Pancreas (tissue), 10 donors: ENCODE measurements around the gene RAPGEFL1. TPM values are rescaled to one million over a fixed set of nuclear protein-coding genes. Genes with fewer than 3 reads are reported as not detected.
"Not testable (repeated sequence)": the region's sequence is repeated elsewhere in the genome, so short reads cannot be mapped to it uniquely, and the experiment has no call there.

Source experiments
- ATAC-seq, 4 donors: fragments of 200-7000 bp; cut with Tn5 transposase; one replicate each; pipeline versions ENCODE4 v1.8.0 to v1.9.1; 2020; ENCODE audit warnings: mild to moderate bottlenecking in 4 of 4, moderate library complexity in 4 of 4
- DNase-seq, 6 donors: peaks; one replicate each; pipeline ENCODE4 v3.0.0-alpha.2; 2020
- FAIRE-seq: peaks from 2 replicates; lab custom pipeline; 2012; peaks lifted over from hg19 to GRCh38; lab: Jason Lieb, UNC
- H3K27ac ChIP-seq, 4 donors: fragments of 200-600 bp; sonication (generic); 1 replicate in 3 of 4; 2 replicates in 1 of 4; pipeline versions ENCODE4 v1.5.0 to v1.8.0; 2020
- H3K27me3 ChIP-seq, 4 donors: fragments of 200-600 bp; one replicate each; pipeline ENCODE4 v1.8.0; 2021
- H3K36me3 ChIP-seq, 3 donors: fragments of 200-600 bp; sonication (generic) in 1 of 3; one replicate each; pipeline versions ENCODE4 v1.5.0 to v1.8.0; 2020 to 2021
- H3K4me1 ChIP-seq, 3 donors: fragments of 200-600 bp; one replicate each; pipeline ENCODE4 v1.8.0; 2021
- H3K4me3 ChIP-seq, 4 donors: fragments of 200-600 bp; sonication (generic) in 2 of 4; one replicate each; pipeline versions ENCODE4 v1.5.0 to v1.8.0; 2020 to 2021
- H3K9me3 ChIP-seq, 4 donors: fragments of 200-600 bp; one replicate each; pipeline ENCODE4 v1.8.0; 2021
- WGBS, 2 donors: extraction: QIAGEN DNeasy Blood & Tissue Kit; methylation state at CpG; one replicate each; pipeline ENCODE4 v1.1.7; 2013; 5-methylcytosine and 5-hydroxymethylcytosine counted together
- intact Hi-C, 3 donors: fragments of 100-400 bp; cut with DNase I; formaldehyde crosslinking; loops; one replicate each; pipeline versions ENCODE4 v1.11.1 to v1.14.2; 2022
- polyA plus RNA-seq, 2 donors: library from polyadenylated mRNA; stranded (reverse); fragments of 200-250 nt; gene quantifications; one replicate each; pipeline ENCODE4 v1.2.3, GENCODE V29; 2013
- total RNA-seq, 6 donors: library from RNA; stranded (reverse); fragmentation: NEBNext Ultra II Directional in 4 of 6; extraction: Animal tissue kit (Norgen Biotek cat#: 25700) in 4 of 6; gene quantifications; one replicate each; pipeline versions ENCODE4 v1.2.1 to v1.2.4, GENCODE V29; 2021 to 2023
- TF ChIP-seq, protein P1 (sequence below), 4 donors: fragments of 200-600 bp; sonication (generic) in 3 of 4; IDR thresholded peaks; one replicate each; pipeline versions ENCODE4 v1.5.0 to v1.8.0; 2021; ENCODE audit warnings: antibody characterized with exemption in 4 of 4
- donor health status: healthy with polysubstance abuse.
- donor health status: DM: no; HTN: no; CAD: no; lungs with moderate emphysema.
- donor health status: DM: no; HTN: no; CAD: no.
- donor health status: control.
- donor health status: control.
- donor health status: Bipolar disorder and iron deficiency.
- donor health status: DM: yes; HTN: yes; CAD: no.
- donor health status: DM: no; HTN: no; CAD: no.
- donor health status: DM: no; HTN: no; CAD: no.
- donor health status: DM: yes; HTN: yes; CAD: no.

The RAPGEFL1 gene
- total and polyA plus RNA-seq, 8 donors = 2.6 to 10.6 (median 4.4) TPM

DNA sequence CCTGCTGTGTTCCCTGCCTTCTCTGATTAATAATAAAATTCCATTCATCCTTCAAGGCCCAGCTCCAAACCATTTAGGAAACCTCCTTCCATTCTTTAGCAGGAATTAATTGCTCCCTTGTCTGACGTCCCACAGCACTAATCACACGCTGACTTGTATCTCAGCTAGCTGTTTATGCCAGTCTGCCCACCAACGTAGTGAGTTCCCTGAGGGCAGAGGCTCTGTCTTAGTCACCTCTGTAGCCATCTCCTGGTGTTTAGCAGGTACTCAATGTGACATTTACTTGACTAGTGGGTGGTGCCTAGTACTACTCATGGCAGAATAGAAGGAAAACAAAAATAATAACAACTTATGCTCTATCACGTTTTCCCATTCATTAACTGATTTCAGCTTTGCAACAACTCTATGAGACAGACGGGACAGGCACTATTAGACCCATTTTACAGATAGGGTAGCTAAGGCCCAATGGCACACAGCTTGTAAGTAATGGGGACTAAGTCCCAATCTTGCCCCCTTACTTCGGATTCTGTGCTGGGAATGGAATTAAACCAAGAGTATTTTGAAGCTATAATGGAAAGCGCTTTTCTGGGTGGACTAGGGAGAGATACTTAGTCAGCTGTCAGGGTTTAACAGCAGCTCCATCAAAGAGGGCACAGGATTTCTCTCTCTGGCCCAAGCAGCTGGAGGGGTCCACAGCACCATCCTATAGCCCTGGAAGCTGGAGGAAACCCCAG is 40.9 kb downstream of the RAPGEFL1 start:
- Histone ChIP-seq H3K27ac (peak overlapping the region in 2 of 4 donors; percentile 80 to 87), H3K36me3 (no peaks in the 10 kb centered on the region), H3K9me3 (no peaks in the 10 kb centered on the region), H3K4me3 (peak overlapping the region in 2 of 4 donors; percentile 50 to 55), H3K4me1 (peaks cover 0 to 16% (median 0%) of the 10 kb centered on the region in 3 donors), H3K27me3 (no peaks in the 10 kb centered on the region)
- DNase-seq (peak in 1 of 6 donors; percentile 3), ATAC-seq (no peak), FAIRE-seq (no peak)
- 75 to 78% methylated on average over 7 of the region's 7 CpGs for WGBS, 2 donors
- intact Hi-C loops = loop anchor here in 1 of 3 donors (5.0 kb wide), 1 partner anchor 69 kb away; the partner anchor contains the start of gene CDC6
- TF ChIP-seq, protein P1, sequence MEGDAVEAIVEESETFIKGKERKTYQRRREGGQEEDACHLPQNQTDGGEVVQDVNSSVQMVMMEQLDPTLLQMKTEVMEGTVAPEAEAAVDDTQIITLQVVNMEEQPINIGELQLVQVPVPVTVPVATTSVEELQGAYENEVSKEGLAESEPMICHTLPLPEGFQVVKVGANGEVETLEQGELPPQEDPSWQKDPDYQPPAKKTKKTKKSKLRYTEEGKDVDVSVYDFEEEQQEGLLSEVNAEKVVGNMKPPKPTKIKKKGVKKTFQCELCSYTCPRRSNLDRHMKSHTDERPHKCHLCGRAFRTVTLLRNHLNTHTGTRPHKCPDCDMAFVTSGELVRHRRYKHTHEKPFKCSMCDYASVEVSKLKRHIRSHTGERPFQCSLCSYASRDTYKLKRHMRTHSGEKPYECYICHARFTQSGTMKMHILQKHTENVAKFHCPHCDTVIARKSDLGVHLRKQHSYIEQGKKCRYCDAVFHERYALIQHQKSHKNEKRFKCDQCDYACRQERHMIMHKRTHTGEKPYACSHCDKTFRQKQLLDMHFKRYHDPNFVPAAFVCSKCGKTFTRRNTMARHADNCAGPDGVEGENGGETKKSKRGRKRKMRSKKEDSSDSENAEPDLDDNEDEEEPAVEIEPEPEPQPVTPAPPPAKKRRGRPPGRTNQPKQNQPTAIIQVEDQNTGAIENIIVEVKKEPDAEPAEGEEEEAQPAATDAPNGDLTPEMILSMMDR (IDR thresholded peaks at IDR 0.05) = no peak

DNA sequence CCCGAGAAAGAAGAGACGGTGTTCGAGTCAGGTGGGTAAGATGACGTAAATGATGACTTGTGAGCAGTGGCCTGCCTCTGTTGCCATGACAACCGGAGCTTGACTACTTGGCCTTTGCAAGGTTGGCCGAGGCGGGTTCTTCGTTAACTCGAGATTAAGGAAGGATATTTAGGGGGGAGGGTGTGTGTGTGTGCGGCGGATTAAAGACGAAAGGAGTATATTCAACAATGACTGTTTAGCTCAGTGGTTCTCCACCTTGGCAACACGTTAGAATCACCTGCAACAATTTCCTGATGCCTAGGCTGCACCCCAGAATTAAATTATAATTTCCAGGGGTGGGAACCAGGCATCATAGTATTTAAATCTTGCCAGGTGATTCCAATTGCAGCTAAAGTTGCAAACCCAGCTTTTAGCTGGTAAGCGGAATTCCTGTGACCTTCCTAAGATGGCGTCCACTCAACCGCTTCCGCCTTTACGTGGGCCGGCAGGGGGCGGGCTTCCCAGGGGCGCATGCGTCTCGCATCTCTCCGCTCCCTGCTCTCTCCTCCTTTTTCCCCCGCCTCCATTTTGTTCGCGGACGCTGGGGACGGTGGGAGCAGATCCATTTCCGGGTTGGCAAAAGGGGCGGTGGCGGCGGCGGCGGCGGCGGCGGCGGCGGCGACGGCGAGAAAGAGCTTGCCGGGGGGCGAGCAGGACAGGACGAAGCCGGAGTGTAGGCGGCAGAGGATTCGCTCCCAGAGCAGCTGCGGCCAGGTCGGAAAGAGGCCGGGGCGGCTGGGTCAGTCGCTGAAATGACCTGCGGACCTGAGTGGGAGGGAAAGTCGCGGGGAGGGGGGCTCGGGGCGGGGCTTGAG is 41.7 kb downstream of the RAPGEFL1 start, which contains the start of gene WIPF2:
Gene WIPF2 (plus strand): TSS at position 565 of the 854 bp plus-strand sequence. CDS start 37,156 bp downstream, outside the sequence.
- Histone ChIP-seq H3K27me3 (no peaks in the 10 kb centered on the region), H3K4me3 (peak within 1 kb of the TSS; percentile 50 to 63 (median 54)), H3K9me3 (no peaks in the 10 kb centered on the region), H3K4me1 (peaks cover 0 to 20% (median 5%) of the 10 kb centered on the region in 3 donors), H3K27ac (peak within 1 kb of the TSS; percentile 53 to 88 (median 84)), H3K36me3 (no peaks in the 10 kb centered on the region)
- FAIRE-seq (no peak), DNase-seq (peak; percentile 96 to 98 (median 97)), ATAC-seq (peak; percentile 94 to 98 (median 96))
- 1% methylated on average over 48 to 59 of the region's 59 CpGs for WGBS, 2 donors
- TF ChIP-seq, protein P1 (IDR thresholded peaks at IDR 0.05) = peak; percentile 34 to 89 (median 72)
- intact Hi-C loops = loop anchor here in 1 of 3 donors (5.0 kb wide), 1 partner anchor 68 kb away; the partner anchor contains the start of gene CDC6

DNA sequence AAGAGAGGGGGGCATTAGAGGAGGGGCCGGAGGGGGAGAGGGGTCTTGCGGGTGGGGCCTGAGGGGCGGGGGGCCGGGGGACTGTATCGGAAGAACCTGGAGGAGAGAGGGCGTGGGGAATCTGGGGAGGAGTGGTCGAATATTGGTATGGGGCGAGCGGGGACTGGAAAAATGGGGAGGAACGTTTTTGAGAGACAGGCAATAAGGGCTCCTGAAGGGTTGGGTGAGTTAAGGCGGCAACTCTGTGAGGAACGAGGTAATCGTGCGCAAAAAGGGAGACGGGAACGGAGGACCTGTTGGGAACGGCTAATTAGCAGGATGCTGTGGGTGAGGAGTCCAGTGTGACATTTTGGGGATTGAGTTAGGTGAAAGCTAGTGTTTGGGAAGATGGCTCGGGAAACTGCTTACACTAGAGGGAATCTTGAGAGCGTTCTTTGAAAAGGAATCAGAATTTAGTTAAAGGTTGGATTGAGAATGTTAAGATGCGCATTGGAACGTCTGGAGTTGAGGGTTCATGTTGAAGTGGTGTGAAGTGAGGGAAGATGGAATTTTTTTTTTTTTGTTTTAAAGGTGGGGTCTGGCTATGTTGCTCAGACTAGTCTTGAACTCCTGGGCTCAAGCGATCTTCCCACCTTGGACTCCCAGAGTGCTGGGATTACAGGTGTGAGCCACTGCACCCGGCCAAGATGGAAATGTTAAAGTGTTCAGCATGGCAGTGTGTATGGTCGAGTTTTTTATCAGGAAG is 42.5 kb downstream of the RAPGEFL1 start:
- Histone ChIP-seq H3K4me3 (peak overlapping the region; percentile 50 to 63 (median 54)), H3K4me1 (peaks cover 4 to 24% (median 5%) of the 10 kb centered on the region in 3 donors), H3K27ac (peak overlapping the region; percentile 53 to 88 (median 84)), H3K9me3 (no peaks in the 10 kb centered on the region), H3K27me3 (no peaks in the 10 kb centered on the region), H3K36me3 (no peaks in the 10 kb centered on the region)
- TF ChIP-seq, protein P1 (IDR thresholded peaks at IDR 0.05) = no peak
- intact Hi-C loops = loop anchor here in 1 of 3 donors (5.0 kb wide), 1 partner anchor 68 kb away; the partner anchor contains the start of gene CDC6
- 1 to 3% methylated on average over 24 of the region's 24 CpGs for WGBS, 2 donors
- DNase-seq = peak in 3 of 6 donors; percentile 43 to 59 (median 52)
- peak; percentile 26 to 45 (median 37) for ATAC-seq
- no peak for FAIRE-seq

DNA sequence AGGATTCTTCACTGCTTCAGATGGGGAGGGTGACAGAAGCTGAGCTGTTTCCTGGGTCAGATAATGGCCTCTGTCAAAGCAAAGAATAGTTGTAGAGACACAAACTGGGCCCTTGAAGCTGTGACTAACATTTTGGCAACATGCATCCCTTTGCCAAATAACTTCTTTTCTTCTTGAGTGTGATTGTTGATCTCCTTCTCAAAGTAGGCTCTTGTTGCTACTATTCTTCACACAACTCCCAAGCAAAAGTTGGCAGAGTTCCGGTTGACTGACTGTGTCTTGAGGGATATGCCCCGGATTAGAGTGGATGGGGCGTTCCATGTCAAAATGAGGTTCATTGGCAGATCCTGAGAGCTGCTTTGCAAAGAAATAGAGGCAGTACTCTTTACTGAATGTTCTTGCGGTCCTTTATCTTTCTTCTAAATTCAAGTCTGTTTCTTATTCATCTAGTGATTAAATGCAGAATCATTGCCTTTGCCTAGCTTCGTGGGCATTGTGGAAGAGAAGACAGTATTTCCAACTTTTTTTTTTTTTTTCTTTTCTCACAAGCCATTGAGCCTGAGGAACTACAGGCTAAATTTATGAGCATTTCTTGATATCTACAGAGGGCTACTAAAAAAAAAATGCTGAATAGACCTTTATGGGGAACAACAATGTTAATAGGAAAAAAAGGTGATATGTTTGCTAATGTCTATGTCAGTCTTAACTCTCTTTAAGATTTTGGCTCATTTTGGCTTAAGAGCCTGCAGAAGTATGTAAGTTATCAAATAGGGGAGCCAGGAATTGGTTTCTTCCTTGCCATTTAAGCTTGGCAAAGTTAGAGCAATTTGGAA is 47.7 kb downstream of the RAPGEFL1 start:
- DNase-seq = no peak
- H3K9me3 ChIP-seq = no peaks in the 10 kb centered on the region
- no peaks in the 10 kb centered on the region for H3K36me3 ChIP-seq
- H3K27me3 ChIP-seq = no peaks in the 10 kb centered on the region
- peak overlapping the region in 1 of 4 donors; percentile 7 for H3K4me3 ChIP-seq
- TF ChIP-seq, protein P1 (IDR thresholded peaks at IDR 0.05) = no peak
- peaks cover 5 to 24% (median 7%) of the 10 kb centered on the region in 3 donors for H3K4me1 ChIP-seq
- 39 to 41% methylated on average over 5 of the region's 5 CpGs for WGBS, 2 donors
- no peak for FAIRE-seq
- intact Hi-C loops = no loop called here
- ATAC-seq = peak in 2 of 4 donors; percentile 4 to 17
- H3K27ac ChIP-seq = peak overlapping the region in 3 of 4 donors; percentile 19 to 38 (median 19)

DNA sequence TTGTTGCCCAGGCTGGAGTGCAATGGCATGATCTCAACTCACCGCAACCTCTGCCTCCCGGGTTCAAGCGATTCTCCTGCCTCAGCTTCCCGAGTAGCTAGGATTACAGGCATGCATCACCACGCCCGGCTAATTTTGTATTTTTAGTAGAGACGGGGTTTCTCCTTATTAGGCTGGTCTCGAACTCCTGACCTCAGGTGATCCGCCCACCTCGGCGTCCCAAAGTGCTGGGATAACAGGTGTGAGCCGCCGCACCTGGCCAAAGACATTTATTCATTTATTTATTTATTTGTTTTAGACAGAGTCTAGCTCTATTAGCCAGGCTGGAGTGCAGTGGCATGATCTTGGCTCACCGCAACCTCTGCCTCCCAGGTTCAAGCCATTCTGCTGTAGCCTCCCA is 51.9 kb downstream of the RAPGEFL1 start:
- 89 to 93% methylated on average over 14 of the region's 14 CpGs for WGBS, 2 donors
- H3K27me3 ChIP-seq, FAIRE-seq, intact Hi-C loops, DNase-seq, H3K9me3 ChIP-seq, ATAC-seq, H3K36me3 ChIP-seq, H3K4me1 ChIP-seq, H3K4me3 ChIP-seq, H3K27ac ChIP-seq: not testable (repeated sequence)
